Ramos (cell line): Measurements from ENCODE around the gene CAVIN2.

Experiments
- in situ Hi-C: fragments of 300-500 bp; cut with MboI; formaldehyde crosslinking; loops from one replicate; pipeline ENCODE4 v1.14.3; 2022; ENCODE audit warnings: low sequenced_read_pairs; ENCODE audit not compliant: unreplicated experiment

Gene CAVIN2

GRCh38 chr2:191844706-191845105, 2.2 kb downstream of the CAVIN2 start:
- in situ Hi-C loops, result no loop called here

DNA sequence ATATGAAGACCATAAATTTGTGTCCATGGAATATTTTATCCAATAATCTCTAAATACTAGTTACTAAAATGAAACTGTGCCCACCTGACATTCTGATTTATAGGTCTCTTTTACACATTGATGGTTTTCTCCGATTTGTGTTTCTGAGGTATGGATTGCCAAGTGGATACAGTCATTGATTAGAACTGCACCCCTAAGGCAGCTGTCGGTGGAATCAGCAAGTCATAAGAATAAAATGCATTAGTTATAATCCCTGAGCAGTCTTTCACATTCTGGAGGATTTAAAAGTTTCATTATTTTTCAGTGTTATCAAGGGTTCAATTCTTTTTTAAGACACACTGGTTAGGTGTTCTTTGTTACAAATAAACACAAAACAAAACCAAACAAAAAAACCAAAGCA, 6.0 kb downstream of the CAVIN2 start:
- in situ Hi-C loops, result no loop called here

DNA sequence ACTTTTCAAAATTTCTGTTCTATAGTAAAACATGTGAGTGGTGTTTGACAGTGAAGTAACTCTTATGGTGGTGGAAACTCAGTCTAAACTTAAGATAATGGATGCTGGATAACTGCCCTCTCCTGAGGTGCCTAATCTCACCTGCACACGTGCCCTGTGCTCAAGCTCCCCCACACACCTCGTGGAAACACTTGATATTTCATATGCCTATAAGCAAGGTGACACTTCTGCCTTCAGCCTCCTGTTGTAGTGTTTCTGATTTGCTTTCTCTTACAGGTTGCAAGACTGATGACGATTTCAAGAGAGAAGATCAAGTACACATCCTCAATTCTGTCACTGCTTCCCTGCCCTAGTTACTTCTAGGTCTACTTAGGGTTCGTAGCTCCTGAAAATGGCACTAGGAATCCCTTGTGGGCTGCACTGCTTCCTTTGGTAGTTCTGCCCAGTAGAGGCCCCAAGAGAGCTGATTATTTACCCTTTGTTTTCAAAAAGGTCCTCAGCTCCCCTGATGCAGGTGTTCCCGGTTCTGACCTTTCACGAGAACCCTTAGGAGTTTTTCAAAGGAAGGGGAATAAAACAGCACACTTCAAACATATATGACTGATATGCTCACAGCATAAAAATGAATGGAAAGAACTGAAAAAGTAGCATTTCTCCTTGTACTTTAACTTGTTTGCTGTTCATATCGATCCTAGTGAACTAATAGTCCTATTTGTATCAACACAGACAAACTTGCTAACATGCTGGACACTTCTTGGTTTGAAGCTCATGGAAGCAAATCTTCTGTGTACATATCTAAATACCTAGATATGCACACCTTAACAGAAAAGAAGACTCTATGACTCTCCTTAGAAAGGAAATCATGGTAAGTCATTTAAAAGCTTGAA, 6.7 kb downstream of the CAVIN2 start:
- in situ Hi-C loops, result no loop called here

GRCh38 chr2:191838526-191838925, 8.4 kb downstream of the CAVIN2 start:
- in situ Hi-C loops, result no loop called here

DNA sequence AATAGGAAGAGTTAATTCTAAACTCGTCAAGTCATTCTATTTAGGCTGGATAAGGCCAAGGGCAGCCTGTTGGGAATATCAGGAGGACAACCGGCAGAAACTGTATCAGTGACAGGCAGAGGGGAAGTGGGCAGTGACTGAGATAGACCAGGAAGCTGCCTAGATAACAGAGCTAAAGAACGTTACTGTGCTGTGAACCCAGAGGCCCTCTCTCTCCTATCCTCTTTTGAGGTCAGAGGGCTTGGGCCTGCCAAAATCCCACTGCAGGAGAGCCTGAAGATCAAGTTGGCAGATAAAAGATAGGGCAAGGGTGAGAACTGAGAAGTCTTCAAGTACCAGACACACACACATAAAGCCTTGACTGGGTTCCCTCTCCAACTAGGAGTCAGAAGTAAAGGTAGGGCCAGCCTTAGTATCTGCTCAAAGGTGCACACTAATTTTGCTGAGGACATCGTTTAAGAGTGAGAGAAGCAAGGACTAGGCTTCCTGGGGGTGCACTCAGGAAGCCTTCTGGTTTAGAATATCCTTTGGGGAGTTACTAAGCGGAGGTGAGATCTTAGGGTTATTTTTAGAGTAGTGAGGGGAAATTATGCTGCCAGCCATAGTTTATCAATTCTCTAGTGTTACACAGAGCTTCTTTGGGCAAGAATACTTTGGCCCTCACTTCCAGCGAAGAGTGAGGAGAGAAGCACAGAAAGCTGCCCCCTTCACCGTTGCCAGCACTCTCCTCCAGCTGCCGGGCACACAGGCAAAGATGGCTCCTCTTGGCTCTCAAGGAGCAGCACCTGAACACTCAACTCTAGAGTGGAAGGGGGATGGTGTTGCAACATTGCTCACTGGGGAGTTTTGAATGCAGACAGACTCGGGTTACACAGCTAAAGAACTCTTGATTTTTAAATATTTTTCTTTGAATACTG, 9.8 kb downstream of the CAVIN2 start:
- in situ Hi-C loops, result no loop called here

DNA sequence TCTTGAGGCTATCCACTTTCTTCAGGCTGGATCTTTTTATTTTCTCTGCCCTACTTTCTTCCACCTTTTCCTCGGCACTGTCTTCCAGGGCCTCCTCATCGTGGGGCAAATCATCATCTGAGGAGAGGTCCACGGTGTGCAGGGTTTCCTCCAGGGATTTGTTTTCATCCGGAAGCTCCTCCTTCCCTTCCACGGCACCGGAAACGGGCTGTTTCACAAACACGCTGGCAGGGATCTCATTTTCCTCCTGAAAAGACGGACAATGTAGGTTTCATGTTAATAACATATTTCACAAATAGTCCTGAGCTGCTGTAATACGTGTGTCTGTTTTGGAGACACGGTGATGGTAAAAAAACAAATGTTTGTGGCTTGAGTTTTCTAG, 10.4 kb downstream of the CAVIN2 start:
- in situ Hi-C loops, result no loop called here

GRCh38 chr2:191835539-191836350, 11.1 kb downstream of the CAVIN2 start:
- in situ Hi-C loops, result no loop called here

- in situ Hi-C loops, result no loop called here
Observed at GRCh38 chr2:191835100-191835499, 11.8 kb downstream of the CAVIN2 start.

- in situ Hi-C loops, result no loop called here
Observed at GRCh38 chr2:191833356-191833755, 13.5 kb downstream of the CAVIN2 start.

DNA sequence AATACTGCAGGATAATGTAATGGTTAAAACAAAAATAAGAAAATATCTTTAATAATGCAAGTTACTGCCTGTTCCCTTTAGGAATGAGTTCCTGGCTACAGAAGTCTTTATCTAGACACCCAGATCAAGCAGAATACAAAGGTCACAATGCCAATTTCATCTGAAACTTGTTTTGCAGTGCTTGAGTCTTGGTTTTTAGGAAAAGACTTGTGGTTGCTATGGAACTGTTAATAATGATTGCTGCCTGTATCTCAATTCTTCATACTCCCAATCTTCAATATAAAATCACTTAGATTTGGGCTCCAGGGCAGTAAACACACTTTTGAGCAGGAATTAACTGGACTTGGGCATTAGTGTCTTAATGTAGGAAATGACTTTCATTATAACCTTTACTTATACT, 14.2 kb downstream of the CAVIN2 start:
- in situ Hi-C loops, result no loop called here

GRCh38 chr2:191831410-191831994, 15.4 kb downstream of the CAVIN2 start:
- in situ Hi-C loops, result no loop called here

GRCh38 chr2:191824398-191824797, 22.5 kb downstream of the CAVIN2 start:
- in situ Hi-C loops, result loop anchor here (25.0 kb wide), 1 partner anchor 338 kb away; no protein-coding TSS in a partner anchor

- in situ Hi-C loops, result loop anchor here (25.0 kb wide), 1 partner anchor 341 kb away; no protein-coding TSS in a partner anchor
Observed at GRCh38 chr2:191821078-191821477, 25.8 kb downstream of the CAVIN2 start.

DNA sequence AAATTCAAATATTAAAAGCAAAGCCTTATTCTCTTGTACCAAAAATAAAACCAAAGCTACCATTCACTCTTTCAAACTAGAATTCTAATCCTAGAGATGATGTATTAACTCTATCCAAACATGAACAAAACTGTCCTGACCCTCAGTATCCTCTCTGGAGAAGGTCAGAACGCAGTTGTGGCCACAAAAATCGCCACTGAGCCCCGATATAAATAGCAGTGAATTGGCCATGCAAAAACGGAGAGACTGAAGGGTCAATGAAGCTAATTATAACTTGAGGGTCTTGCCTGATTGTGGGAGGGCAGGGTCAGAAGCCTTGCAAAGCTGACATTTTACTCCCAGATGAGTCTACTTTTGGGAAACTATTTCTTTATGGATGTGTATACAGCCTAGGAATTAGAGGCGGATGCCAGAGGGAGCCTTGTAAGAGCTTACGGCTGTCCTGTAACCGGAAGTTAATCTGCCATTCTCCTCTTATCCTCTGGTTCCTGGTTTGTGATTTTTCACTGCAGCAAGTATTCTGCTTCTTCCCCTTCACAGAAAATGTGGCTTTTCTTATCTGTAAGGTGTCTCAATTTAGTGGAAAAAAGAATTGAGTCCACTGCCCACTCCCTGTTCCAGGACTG, 28.1 kb downstream of the CAVIN2 start:
- in situ Hi-C loops, result loop anchor here (25.0 kb wide), 1 partner anchor 343 kb away; no protein-coding TSS in a partner anchor

DNA sequence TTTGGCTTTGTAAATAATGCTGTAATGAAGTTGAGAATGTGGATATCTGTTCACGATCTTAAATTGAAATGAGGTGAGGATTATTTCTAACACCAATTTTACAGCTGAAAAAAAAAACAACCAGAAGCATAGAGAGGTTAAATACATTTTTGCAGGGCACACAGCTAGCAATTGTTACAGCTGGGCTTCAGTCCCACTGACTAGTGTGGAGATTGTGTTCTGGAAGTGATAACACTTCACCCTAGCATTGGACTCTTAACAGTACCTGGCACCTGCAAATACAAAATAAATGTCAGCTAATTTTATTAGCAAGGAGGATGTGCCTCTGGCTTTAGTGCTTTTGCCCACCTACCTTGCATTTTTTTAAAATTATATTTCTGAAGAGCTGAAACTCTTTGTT, 28.8 kb downstream of the CAVIN2 start:
- in situ Hi-C loops, result loop anchor here (25.0 kb wide), 1 partner anchor 344 kb away; no protein-coding TSS in a partner anchor

DNA sequence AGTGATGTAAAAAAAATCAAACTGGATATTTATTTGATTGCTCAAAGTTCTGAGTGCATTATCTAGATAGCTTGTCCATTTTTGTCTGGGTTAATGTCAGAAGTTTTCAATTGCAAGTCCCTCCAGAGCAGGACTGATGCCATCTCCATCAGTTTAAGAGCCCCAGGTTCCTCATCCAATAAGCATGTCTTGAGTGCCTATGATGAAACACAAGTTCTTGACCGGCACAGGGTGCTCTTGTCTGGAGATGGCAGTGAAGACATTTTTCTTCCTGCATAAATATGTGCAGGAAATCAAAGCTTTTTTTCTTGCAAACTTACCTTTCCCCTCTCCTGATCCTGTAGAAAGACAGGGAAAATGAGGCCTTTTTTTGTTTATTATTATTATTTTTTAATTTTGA, 31.9 kb downstream of the CAVIN2 start:
- in situ Hi-C loops, result loop anchor here (25.0 kb wide), 1 partner anchor 347 kb away; no protein-coding TSS in a partner anchor

GRCh38 chr2:191813943-191814342, 32.9 kb downstream of the CAVIN2 start:
- in situ Hi-C loops, result loop anchor here (25.0 kb wide), 1 partner anchor 348 kb away; no protein-coding TSS in a partner anchor

- in situ Hi-C loops, result loop anchor here (25.0 kb wide), 1 partner anchor 350 kb away; no protein-coding TSS in a partner anchor
Observed at GRCh38 chr2:191811807-191812602, 34.9 kb downstream of the CAVIN2 start.
